T-helper 2 cell treated with Interferon-gamma antibody and Interleukin-4, amounts not matched to agents 100 ng/mL and 5 ng/mL, for 36 hours (primary cell): ENCODE results near the gene TH. TPM values are rescaled to one million over a fixed set of nuclear protein-coding genes. Genes with fewer than 3 reads are reported as not detected.

ENCODE experiments used
- intact Hi-C: fragments of 100-400 bp; cut with micrococcal nuclease; formaldehyde crosslinking; loops from one replicate; pipeline ENCODE4 v1.15.1; 2023
- total RNA-seq: library from RNA; stranded (reverse); gene quantifications from 2 replicates; pipeline ENCODE4 v1.2.3, GENCODE V29; 2022

TH gene
- total RNA-seq, 1 donor from 2014 or later, result not detected

- intact Hi-C loops, result loop anchor here (10.0 kb wide), 1 partner anchor 56 kb away; no protein-coding TSS in a partner anchor
These were observed 37.2 kb upstream of the TH start for GRCh38 chr11:2208691-2209369.

- intact Hi-C loops, result loop anchor here (10.0 kb wide), 1 partner anchor 57 kb away; no protein-coding TSS in a partner anchor
These were observed 36.4 kb upstream of the TH start for GRCh38 chr11:2207773-2208621.

GRCh38 chr11:2207212-2207611, 35.6 kb upstream of the TH start:
- intact Hi-C loops, result loop anchor here (10.0 kb wide), 1 partner anchor 58 kb away; no protein-coding TSS in a partner anchor

- intact Hi-C loops, result loop anchor here (10.0 kb wide), 1 partner anchor 59 kb away; no protein-coding TSS in a partner anchor
These were observed 34.5 kb upstream of the TH start for GRCh38 chr11:2205981-2206690.

GRCh38 chr11:2205214-2205720, 33.7 kb upstream of the TH start:
- intact Hi-C loops, result loop anchor here (10.0 kb wide), 1 partner anchor 60 kb away; no protein-coding TSS in a partner anchor

- intact Hi-C loops, result loop anchor here (10.0 kb wide), 1 partner anchor 60 kb away; no protein-coding TSS in a partner anchor
These were observed 33.0 kb upstream of the TH start for GRCh38 chr11:2204361-2205213.

GRCh38 chr11:2203440-2204259, 32.0 kb upstream of the TH start:
- intact Hi-C loops, result loop anchor here (10.0 kb wide), 1 partner anchor 61 kb away; no protein-coding TSS in a partner anchor

GRCh38 chr11:2202900-2203439, 31.4 kb upstream of the TH start:
- intact Hi-C loops, result loop anchor here (10.0 kb wide), 1 partner anchor 62 kb away; no protein-coding TSS in a partner anchor

GRCh38 chr11:2202071-2202899, 30.7 kb upstream of the TH start:
- intact Hi-C loops, result loop anchor here (10.0 kb wide), 1 partner anchor 63 kb away; no protein-coding TSS in a partner anchor

GRCh38 chr11:2201542-2201941, 29.9 kb upstream of the TH start:
- intact Hi-C loops, result loop anchor here (10.0 kb wide), 1 partner anchor 63 kb away; no protein-coding TSS in a partner anchor

- intact Hi-C loops, result loop anchor here (10.0 kb wide), 1 partner anchor 64 kb away; no protein-coding TSS in a partner anchor
These were observed 29.4 kb upstream of the TH start for GRCh38 chr11:2200957-2201519.

GRCh38 chr11:2200536-2200935, 28.9 kb upstream of the TH start:
- intact Hi-C loops, result loop anchor here (10.0 kb wide), 1 partner anchor 64 kb away; no protein-coding TSS in a partner anchor

- intact Hi-C loops, result loop anchor here (5.0 to 10.0 kb wide), 4 partner anchors 65 to 688 kb away; partner anchors contain the start of genes CDKN1C and TSSC4
These were observed 28.1 kb upstream of the TH start for GRCh38 chr11:2199466-2200341.

- intact Hi-C loops, result loop anchor here (5.0 kb wide), 3 partner anchors 204 to 689 kb away; partner anchors contain the start of genes CDKN1C and TSSC4
These were observed 27.2 kb upstream of the TH start for GRCh38 chr11:2198621-2199365.

- intact Hi-C loops, result loop anchor here (1.0 to 5.0 kb wide), 6 partner anchors 103 to 689 kb away; partner anchors contain the start of genes C11orf21, CDKN1C and TSSC4
These were observed 26.3 kb upstream of the TH start for GRCh38 chr11:2197771-2198520.
